IPS-NIHi7 (cell line): ENCODE data around the gene LRRC49.

Experiments used
- DNase-seq: peaks from one replicate; pipeline ENCODE4 v3.0.0; 2012; ENCODE audit warnings: mixed read lengths; ENCODE audit errors: extremely low spot score

Gene LRRC49

GRCh38 chr15:71092056-71092600 lies 199.5 kb downstream of the LRRC49 start:
- no peak for DNase-seq

GRCh38 chr15:71093054-71094024 lies 200.7 kb downstream of the LRRC49 start:
- no peak for DNase-seq

DNA sequence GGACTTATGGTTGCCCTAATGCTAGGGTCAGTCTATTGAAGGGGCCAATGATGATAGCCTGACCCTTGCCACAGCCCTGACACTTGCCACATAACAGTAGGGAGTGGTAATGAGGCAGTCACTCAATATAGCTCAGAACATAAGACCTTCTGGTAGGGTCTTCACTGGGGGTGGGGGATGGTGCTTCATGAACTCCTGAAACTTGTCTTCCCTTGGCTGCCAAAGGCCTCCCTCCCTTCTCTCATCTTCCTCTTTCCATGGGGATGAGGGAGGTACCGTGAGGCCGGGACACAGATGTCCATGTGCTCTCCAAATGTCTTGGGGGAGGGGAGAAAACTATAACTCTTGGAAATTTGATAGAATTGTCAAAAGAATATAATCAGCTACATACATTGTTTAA lies 201.5 kb downstream of the LRRC49 start:
- no peak for DNase-seq

DNA sequence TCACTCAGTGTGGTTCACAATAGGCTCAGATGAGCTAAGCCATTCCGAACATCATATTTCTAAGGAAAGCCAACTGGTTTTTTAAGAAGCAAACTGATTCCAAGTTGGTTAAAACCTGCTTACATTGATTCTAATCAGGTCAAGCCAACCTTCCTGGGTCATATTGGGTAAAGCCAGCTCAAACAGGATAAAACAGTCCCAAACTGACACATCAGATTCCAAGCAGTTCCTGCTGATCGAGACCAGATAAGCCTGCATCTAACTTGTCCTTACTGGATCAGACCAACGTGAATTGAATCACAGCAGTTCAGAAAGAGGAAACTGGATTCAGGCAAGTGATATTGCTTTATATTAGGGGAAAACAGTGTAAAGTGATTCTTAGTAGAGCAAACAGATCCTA lies 204.1 kb downstream of the LRRC49 start:
- DNase-seq = no peak

DNA sequence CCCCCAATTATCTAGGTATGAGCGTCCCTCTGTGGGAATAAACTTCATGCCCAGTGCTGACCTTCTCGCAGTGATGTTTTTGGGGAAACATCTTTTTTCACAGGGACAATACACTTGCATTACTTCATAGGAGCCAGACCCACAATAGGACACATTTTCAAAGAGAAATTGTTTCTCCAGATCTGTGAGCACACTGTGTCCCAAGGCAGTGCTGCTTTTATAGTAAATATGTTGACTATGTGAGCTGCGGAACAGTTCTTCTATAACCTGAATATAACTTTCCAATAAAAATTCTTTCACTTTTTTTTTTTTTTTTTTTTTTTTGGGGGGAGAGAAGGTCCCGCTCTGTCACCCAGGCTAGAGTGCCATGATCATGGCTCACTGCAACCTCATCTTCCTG lies 205.3 kb downstream of the LRRC49 start:
- DNase-seq = no peak

- no peak for DNase-seq
Observed at GRCh38 chr15:71098920-71099319, 206.3 kb downstream of the LRRC49 start.
